Lung (tissue), 12 donors: ENCODE results near the gene ALK. TPM values are rescaled to one million over a fixed set of nuclear protein-coding genes. Genes with fewer than 3 reads are reported as not detected.
A peak's percentile ranks its signal among the peaks of the same experiment; 100 is the strongest.

Experiments
- ATAC-seq: fragments of 200-7000 bp; cut with Tn5 transposase; one replicate; pipeline ENCODE4 v1.9.1; 2020; ENCODE audit warnings: moderate number of reproducible peaks; ENCODE audit not compliant: insufficient read depth, low FRiP score
- DNase-seq, 3 donors: peaks; one replicate each; pipeline ENCODE4 v3.0.0-alpha.2; 2013 to 2017
- H3K27ac ChIP-seq, 2 donors: one replicate each; pipeline ENCODE4 v1.5.1; 2013; ENCODE audit warnings: mild to moderate bottlenecking in 2 of 2, moderate library complexity in 2 of 2, control low read depth in 1 of 2, inconsistent platforms in 1 of 2, low read depth in 1 of 2, low read length in 1 of 2
- H3K27me3 ChIP-seq, 3 donors: one replicate each; pipeline ENCODE4 v1.5.1; 2013; ENCODE audit warnings: low read length in 2 of 3; ENCODE audit not compliant: control insufficient read depth in 3 of 3, insufficient read depth in 3 of 3
- H3K36me3 ChIP-seq, 4 donors: one replicate each; pipeline ENCODE4 v1.5.1; 2013; ENCODE audit warnings: low read length in 4 of 4, mild to moderate bottlenecking in 1 of 4, moderate library complexity in 1 of 4; ENCODE audit not compliant: control insufficient read depth in 4 of 4, insufficient read depth in 4 of 4
- H3K4me1 ChIP-seq, 5 donors: one replicate each; pipeline ENCODE4 v1.5.1; 2013; ENCODE audit warnings: low read length in 5 of 5, mild to moderate bottlenecking in 2 of 5, moderate library complexity in 1 of 5; ENCODE audit not compliant: control insufficient read depth in 5 of 5, insufficient read depth in 5 of 5
- H3K4me3 ChIP-seq: one replicate; pipeline ENCODE4 v1.5.1; 2013; ENCODE audit warnings: mild to moderate bottlenecking, control low read depth, moderate library complexity
- H3K9ac ChIP-seq, 2 donors: one replicate each; pipeline ENCODE4 v1.5.1; 2013; ENCODE audit warnings: low read length in 2 of 2, control low read depth in 1 of 2; ENCODE audit not compliant: insufficient read depth in 1 of 2
- H3K9me3 ChIP-seq, 4 donors: one replicate each; pipeline ENCODE4 v1.5.1; 2013; ENCODE audit warnings: low read length in 3 of 4, mild to moderate bottlenecking in 1 of 4, moderate library complexity in 1 of 4; ENCODE audit not compliant: control insufficient read depth in 4 of 4, insufficient read depth in 3 of 4
- CTCF ChIP-seq: IDR thresholded peaks from 2 replicates; pipeline ENCODE4 v1.5.1; 2012; ENCODE audit warnings: mild to moderate bottlenecking; ENCODE audit errors: control extremely low read depth, extremely low read depth
- WGBS, 2 donors: extraction: QIAGEN DNeasy Blood & Tissue Kit; methylation state at CpG; one replicate each; pipeline ENCODE4 v1.1.7; 2013; 5-methylcytosine and 5-hydroxymethylcytosine counted together
- polyA plus RNA-seq, 2 donors: library from polyadenylated mRNA; stranded (reverse); fragments of 200-250 nt; gene quantifications; one replicate each; pipeline ENCODE4 v1.2.1, GENCODE V29; 2013
- total RNA-seq, 2 donors: library from RNA; depleted of rRNA in 1 of 2; stranded (reverse); fragments of >200 nt in 1 of 2; gene quantifications; one replicate each; pipeline ENCODE4 v1.2.1, GENCODE V29; 2014 to 2021
- donor health status: control.
- donor health status: control.
- donor health status: Bipolar disorder and iron deficiency.
- donor health status: healthy.
- donor health status: DM: yes; HTN: yes; CAD: no.

Gene ALK
- total and polyA plus RNA-seq, 4 donors, result 0.09 to 0.25 (median 0.10) TPM; not detected in 1

DNA sequence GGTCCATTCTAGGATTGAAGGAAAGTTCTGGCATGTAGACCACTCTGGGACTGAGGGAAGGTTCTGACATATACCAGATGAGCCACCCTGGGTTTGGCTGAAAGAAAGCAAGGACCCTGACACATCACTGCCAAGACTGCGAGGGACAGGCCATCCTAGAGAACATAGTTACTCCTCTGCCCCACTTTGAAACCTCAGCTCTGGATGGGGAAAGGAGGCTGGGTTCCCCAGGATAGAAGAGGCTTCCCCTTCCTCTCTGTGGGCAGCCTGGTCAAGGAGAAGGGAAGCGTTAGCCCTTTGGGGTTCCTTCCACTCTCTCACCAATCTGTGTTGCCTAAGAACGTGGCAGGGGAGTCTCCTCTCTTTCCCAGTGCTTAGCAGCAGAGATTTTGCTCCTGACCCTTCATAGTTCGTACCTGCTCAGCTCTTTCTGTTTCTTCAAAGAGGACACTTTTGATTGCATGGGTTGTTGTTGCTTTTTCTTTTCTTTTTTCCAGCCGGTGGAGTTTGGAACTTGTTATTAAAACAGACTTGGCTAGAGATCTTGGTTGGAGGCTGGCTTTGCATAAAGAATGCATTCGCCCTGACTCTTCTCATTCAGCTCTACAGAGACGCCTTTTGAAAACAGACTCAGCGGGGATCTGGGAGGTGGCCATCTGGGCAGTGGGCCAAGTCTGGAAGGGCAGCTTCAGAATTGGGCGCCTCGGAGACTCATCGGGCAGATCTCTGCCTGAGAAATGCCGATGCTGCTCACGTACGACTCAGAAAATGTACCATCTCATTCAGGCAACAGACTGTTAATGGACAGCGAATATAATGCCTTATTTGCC is 640.1 kb downstream of the ALK start:
- peaks cover 0 to 3% (median 0%) of the 10 kb centered on the region in 4 donors for H3K9me3 ChIP-seq
- H3K27ac ChIP-seq, result no peak overlapping the region
- H3K9ac ChIP-seq, result no peak overlapping the region
- no peak overlapping the region for H3K4me3 ChIP-seq
- WGBS, 2 donors, result 48 to 63% methylated on average over 15 of the region's 15 CpGs
- ATAC-seq (no peak), DNase-seq (peak; percentile 57 to 67 (median 66))
- H3K27me3 ChIP-seq, result no peaks in the 10 kb centered on the region
- no peaks in the 10 kb centered on the region for H3K4me1 ChIP-seq
- no peak for TF ChIP-seq CTCF
- H3K36me3 ChIP-seq, result no peaks in the 10 kb centered on the region

GRCh38 chr2:29278966-29279365 is 642.4 kb downstream of the ALK start:
- 87 to 89% methylated on average over 9 of the region's 9 CpGs for WGBS, 2 donors
- H3K27me3 ChIP-seq, result no peaks in the 10 kb centered on the region
- ATAC-seq, result no peak
- H3K9me3 ChIP-seq, result peaks cover 0 to 3% (median 0%) of the 10 kb centered on the region in 4 donors
- no peak overlapping the region for H3K27ac ChIP-seq
- H3K4me1 ChIP-seq, result no peaks in the 10 kb centered on the region
- no peak overlapping the region for H3K4me3 ChIP-seq
- no peaks in the 10 kb centered on the region for H3K36me3 ChIP-seq
- TF ChIP-seq CTCF, result no peak
- no peak overlapping the region for H3K9ac ChIP-seq
- DNase-seq, result no peak

- no peak overlapping the region for H3K27ac ChIP-seq
- ATAC-seq (no peak), DNase-seq (no peak)
- TF ChIP-seq CTCF, result no peak
- no peak overlapping the region for H3K9ac ChIP-seq
- no peaks in the 10 kb centered on the region for H3K4me1 ChIP-seq
- no peaks in the 10 kb centered on the region for H3K36me3 ChIP-seq
- H3K4me3 ChIP-seq, result no peak overlapping the region
- 53 to 62% methylated on average over 3 of the region's 3 CpGs for WGBS, 2 donors
- no peaks in the 10 kb centered on the region for H3K27me3 ChIP-seq
- peaks cover 0 to 3% (median 0%) of the 10 kb centered on the region in 4 donors for H3K9me3 ChIP-seq
These were observed 645.2 kb downstream of the ALK start for GRCh38 chr2:29276151-29276550.
